ENCODE data around the gene ILDR2. TPM values are rescaled to one million over a fixed set of nuclear protein-coding genes. Genes with fewer than 3 reads are reported as not detected.
A peak's percentile ranks its signal among the peaks of the same experiment; 100 is the strongest.

ILDR2 gene
- total RNA-seq, 2 donors from 2014 or later, result 10.2 to 14.6 TPM

- DNase-seq (ENCODE audit: low spot score in 2 of 2) (no peak), ATAC-seq (no peak)
- Mint-ChIP-seq H3K36me3 (no peaks in the 10 kb centered on the region), H3K27ac (no peak overlapping the region), H3K9me3 (no peaks in the 10 kb centered on the region)
Measured at GRCh38 chr1:166977951-166978350, 2.6 kb upstream of the ILDR2 start.

- no peaks in the 10 kb centered on the region for H3K9me3 Mint-ChIP-seq
- ATAC-seq, result peak; percentile 50
Measured at GRCh38 chr1:166974647-166975345, 544 bp downstream of the ILDR2 start.

GRCh38 chr1:166972826-166973225, 2.5 kb downstream of the ILDR2 start:
- peaks cover 0 to 9% of the 10 kb centered on the region in 2 donors for H3K36me3 Mint-ChIP-seq
- no peaks in the 10 kb centered on the region for H3K9me3 Mint-ChIP-seq
- DNase-seq (ENCODE audit: low spot score in 2 of 2) (no peak), ATAC-seq (no peak)
- no peak overlapping the region for H3K27ac Mint-ChIP-seq

More at GRCh38 chr1:166974647-166975345, 544 bp downstream of the ILDR2 start:
- DNase-seq (ENCODE audit: low spot score in 2 of 2), result peak in 1 of 2 donors; percentile 30
- peaks cover 0 to 9% of the 10 kb centered on the region in 2 donors for H3K36me3 Mint-ChIP-seq
- peak overlapping the region; percentile 57 to 85 for H3K27ac Mint-ChIP-seq

GRCh38 chr1:166972193-166972592, 3.1 kb downstream of the ILDR2 start:
- H3K9me3 Mint-ChIP-seq, result no peaks in the 10 kb centered on the region
- no peak overlapping the region for H3K27ac Mint-ChIP-seq
- ATAC-seq (no peak), DNase-seq (ENCODE audit: low spot score in 2 of 2) (no peak)
- peaks cover 0 to 9% of the 10 kb centered on the region in 2 donors for H3K36me3 Mint-ChIP-seq

GRCh38 chr1:166971252-166971651, 4.1 kb downstream of the ILDR2 start:
- H3K27ac Mint-ChIP-seq, result no peak overlapping the region
- peak in 1 of 2 donors; percentile 25 for DNase-seq (ENCODE audit: low spot score in 2 of 2)
- ATAC-seq, result peak; percentile 33 to 73

GRCh38 chr1:166969074-166969677, 6.2 kb downstream of the ILDR2 start:
- Mint-ChIP-seq H3K9me3 (no peaks in the 10 kb centered on the region), H3K36me3 (peaks cover 0 to 9% of the 10 kb centered on the region in 2 donors), H3K27ac (no peak overlapping the region)
- DNase-seq (ENCODE audit: low spot score in 2 of 2) (no peak), ATAC-seq (peak; percentile 36 to 62)

More at GRCh38 chr1:166971252-166971651, 4.1 kb downstream of the ILDR2 start:
- Mint-ChIP-seq H3K9me3 (no peaks in the 10 kb centered on the region), H3K36me3 (peaks cover 0 to 9% of the 10 kb centered on the region in 2 donors)

- Mint-ChIP-seq H3K27ac (no peak overlapping the region), H3K9me3 (no peaks in the 10 kb centered on the region), H3K36me3 (no peaks in the 10 kb centered on the region)
- ATAC-seq (no peak), DNase-seq (ENCODE audit: low spot score in 2 of 2) (no peak)
Measured at GRCh38 chr1:166960858-166961474, 14.4 kb downstream of the ILDR2 start.

GRCh38 chr1:166956872-166957271, 18.5 kb downstream of the ILDR2 start:
- ATAC-seq, result no peak

GRCh38 chr1:166956057-166956850, 19.1 kb downstream of the ILDR2 start:
- peaks cover 0 to 5% of the 10 kb centered on the region in 2 donors for H3K36me3 Mint-ChIP-seq

More at GRCh38 chr1:166956872-166957271, 18.5 kb downstream of the ILDR2 start:
- Mint-ChIP-seq H3K36me3 (peaks cover 0 to 5% of the 10 kb centered on the region in 2 donors), H3K9me3 (no peaks in the 10 kb centered on the region), H3K27ac (peak overlapping the region in 1 of 2 donors; percentile 46)
- no peak for DNase-seq (ENCODE audit: low spot score in 2 of 2)

GRCh38 chr1:166953491-166953890, 21.8 kb downstream of the ILDR2 start:
- Mint-ChIP-seq H3K36me3 (peaks cover 0 to 5% of the 10 kb centered on the region in 2 donors), H3K27ac (no peak overlapping the region), H3K9me3 (no peaks in the 10 kb centered on the region)
- no peak for ATAC-seq
- DNase-seq (ENCODE audit: low spot score in 2 of 2), result no peak

More at GRCh38 chr1:166956057-166956850, 19.1 kb downstream of the ILDR2 start:
- Mint-ChIP-seq H3K27ac (peak overlapping the region in 1 of 2 donors; percentile 46), H3K9me3 (no peaks in the 10 kb centered on the region)
- ATAC-seq (no peak), DNase-seq (ENCODE audit: low spot score in 2 of 2) (no peak)

GRCh38 chr1:166952002-166952746, 23.2 kb downstream of the ILDR2 start:
- Mint-ChIP-seq H3K9me3 (no peaks in the 10 kb centered on the region), H3K27ac (peak overlapping the region in 1 of 2 donors; percentile 25), H3K36me3 (peaks cover 0 to 5% of the 10 kb centered on the region in 2 donors)
- DNase-seq (ENCODE audit: low spot score in 2 of 2), result no peak
- peak; percentile 85 to 89 for ATAC-seq

- Mint-ChIP-seq H3K36me3 (peaks cover 0 to 5% of the 10 kb centered on the region in 2 donors), H3K9me3 (no peaks in the 10 kb centered on the region), H3K27ac (no peak overlapping the region)
- DNase-seq (ENCODE audit: low spot score in 2 of 2) (no peak), ATAC-seq (no peak)
Measured at GRCh38 chr1:166951050-166951449, 24.3 kb downstream of the ILDR2 start.

GRCh38 chr1:166950156-166950555, 25.2 kb downstream of the ILDR2 start:
- ATAC-seq, result no peak
- no peak for DNase-seq (ENCODE audit: low spot score in 2 of 2)
- Mint-ChIP-seq H3K36me3 (peaks cover 0 to 5% of the 10 kb centered on the region in 2 donors), H3K9me3 (no peaks in the 10 kb centered on the region), H3K27ac (no peak overlapping the region)

- H3K36me3 Mint-ChIP-seq, result no peaks in the 10 kb centered on the region
Measured at GRCh38 chr1:166948856-166949350, 26.4 kb downstream of the ILDR2 start.

GRCh38 chr1:166947398-166948043, 27.8 kb downstream of the ILDR2 start:
- Mint-ChIP-seq H3K9me3 (no peaks in the 10 kb centered on the region), H3K27ac (no peak overlapping the region), H3K36me3 (no peaks in the 10 kb centered on the region)
- peak in 1 of 2 donors; percentile 21 for ATAC-seq
- no peak for DNase-seq (ENCODE audit: low spot score in 2 of 2)

More at GRCh38 chr1:166948856-166949350, 26.4 kb downstream of the ILDR2 start:
- Mint-ChIP-seq H3K9me3 (no peaks in the 10 kb centered on the region), H3K27ac (no peak overlapping the region)
- ATAC-seq (no peak), DNase-seq (ENCODE audit: low spot score in 2 of 2) (no peak)
